GM19023 (cell line): ENCODE data around the gene CECR2.

Source experiments
- ATAC-seq: cut with Tn5 transposase; IDR thresholded peaks from one replicate; pipeline ENCODE4 v1.9.1; 2021; ENCODE audit warnings: mild to moderate bottlenecking, moderate library complexity; ENCODE audit not compliant: unreplicated experiment

The CECR2 gene

DNA sequence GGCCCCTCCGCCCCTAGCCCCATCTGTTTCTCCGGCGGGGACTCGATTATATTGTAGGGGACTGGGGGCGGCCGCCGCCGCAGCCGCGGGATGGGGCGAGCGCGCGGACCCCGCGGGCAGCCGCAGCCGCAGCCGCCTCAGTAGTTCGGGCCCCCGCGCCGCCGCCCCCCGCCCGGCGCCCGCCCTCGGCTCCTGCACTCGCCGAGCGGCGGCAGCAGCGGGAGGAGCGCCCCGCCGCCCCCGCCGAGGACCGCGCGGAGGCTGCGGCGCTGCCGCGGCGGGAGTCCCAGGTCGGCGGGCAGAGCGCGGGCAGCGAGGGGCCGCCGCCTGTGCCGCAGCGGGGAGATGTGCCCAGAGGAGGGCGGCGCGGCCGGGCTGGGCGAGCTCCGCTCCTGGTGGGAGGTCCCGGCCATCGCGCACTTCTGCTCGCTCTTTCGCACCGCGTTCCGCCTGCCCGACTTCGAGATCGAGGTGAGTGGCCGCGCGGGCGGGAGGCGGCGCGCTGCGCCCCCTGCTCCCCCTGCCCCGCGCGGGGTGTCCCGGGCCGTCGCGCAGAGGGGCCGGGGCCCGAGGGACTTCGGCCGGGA lies at the start of gene CECR2:
Gene CECR2, plus strand, starts transcription at position 22 of the 587 bp plus-strand sequence. Its CDS starts 324 bp downstream, at position 346.
- no peak for ATAC-seq

DNA sequence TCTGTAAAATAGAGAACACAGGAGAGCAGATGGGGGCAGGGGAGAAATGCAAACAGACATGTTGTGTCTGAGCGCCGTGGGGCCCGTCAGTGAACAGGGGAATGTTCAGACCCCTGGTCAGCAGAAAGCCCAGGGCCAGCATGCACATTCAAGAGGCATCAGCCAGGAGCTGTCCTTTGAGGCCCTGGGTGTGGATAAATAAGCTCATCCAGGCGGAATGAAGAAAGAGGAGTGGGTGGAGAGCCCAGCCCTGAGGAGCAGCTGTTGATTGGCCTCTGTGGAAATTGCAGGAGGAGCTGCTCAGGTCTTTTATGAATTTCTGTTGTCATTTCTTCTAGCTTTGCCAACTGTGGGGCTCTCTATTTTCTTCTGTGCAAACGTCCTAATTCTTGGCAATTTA lies 49.7 kb upstream of the CECR2 start:
- no peak for ATAC-seq

DNA sequence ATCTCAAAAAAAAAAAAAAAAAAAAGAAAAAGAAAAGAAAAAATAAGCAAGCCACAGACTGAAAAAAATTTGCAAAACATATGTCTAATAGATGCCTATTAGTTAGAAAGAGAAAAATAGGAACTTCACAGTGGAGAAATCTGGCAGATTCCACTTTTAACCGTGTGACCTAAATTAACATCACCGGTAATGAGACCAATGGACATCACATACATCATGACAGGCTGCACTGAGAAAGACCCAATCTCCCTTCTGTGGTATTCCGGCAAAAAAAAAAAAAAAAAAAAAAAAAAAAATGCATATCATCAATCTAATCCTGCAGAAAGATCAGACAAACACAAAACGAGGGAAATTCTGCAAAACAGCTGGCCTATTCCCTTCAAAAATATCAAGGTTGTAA lies 46.7 kb upstream of the CECR2 start:
- ATAC-seq = no peak

DNA sequence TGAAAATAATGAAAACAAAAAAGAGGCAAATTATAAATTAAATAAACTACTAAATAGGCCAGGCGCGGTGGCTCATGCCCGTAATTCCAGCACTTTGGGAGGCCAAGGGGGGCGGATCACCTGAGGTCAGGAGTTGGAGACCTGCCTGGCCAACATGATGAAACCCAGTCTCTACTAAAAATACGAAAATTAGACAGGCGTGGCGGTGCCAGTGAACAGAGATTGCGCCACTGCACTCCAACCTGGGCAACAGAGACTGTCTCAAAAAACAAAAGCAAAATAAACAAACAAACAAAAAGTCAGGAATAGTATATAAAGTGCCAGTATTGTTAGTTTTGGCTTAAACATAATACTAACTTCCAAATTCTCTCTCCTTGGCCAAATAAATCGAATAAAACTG lies 37.6 kb upstream of the CECR2 start:
- no peak for ATAC-seq

DNA sequence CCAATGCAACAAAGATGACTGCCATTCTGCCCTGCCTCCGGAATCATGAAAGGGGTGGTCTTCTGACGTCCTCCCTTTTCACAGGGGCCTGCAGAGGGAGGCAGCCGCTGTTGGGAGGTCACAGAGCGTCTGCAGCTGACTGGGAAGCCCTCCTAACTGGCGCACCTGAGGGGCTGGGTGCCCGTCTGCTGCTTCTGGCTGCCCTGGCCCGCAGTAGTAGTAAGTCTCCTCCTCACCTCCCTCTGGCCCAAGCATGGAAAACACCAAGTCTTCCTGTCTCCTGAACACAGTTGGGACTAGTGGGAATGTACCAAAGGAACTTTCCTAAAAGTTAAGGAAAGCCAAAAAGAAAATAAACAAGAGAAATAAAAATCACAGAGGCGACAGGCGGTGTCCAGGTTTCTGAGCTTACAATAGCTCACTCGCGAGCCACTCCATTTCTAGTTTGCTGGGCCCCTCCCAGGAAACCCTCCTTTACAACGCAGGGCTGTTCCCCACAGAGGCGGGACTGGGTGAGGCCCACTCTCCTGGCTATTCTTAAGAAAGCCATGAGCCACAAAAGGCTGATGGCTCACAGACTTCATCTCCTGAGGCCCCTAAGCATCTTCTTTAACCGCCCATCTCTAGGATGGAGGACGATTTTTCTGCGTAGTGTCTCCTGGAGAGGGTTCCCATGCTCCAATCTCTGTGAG lies 37.0 kb upstream of the CECR2 start:
- ATAC-seq = no peak

DNA sequence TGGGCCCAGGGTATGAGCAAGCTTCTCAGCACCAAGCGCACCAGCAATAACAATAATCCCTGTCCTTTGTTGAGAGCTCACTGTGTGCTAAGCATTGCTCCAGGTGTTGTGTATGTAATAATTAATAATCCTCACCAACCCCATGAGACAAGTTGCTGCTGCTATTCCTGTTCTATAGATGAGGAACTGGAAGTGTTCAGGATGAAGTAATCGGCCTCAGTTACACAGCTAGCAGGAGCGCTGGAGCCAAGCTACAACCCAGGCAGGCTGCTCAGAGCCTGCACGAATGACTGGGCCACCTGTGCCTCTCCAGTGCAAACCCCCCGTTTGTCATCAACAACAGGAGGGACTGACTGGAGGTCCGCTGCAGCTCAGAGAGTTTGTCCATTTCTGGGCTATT lies 35.2 kb upstream of the CECR2 start:
- ATAC-seq = no peak

- no peak for ATAC-seq
Measured at GRCh38 chr22:17334983-17335382, 34.3 kb upstream of the CECR2 start.

DNA sequence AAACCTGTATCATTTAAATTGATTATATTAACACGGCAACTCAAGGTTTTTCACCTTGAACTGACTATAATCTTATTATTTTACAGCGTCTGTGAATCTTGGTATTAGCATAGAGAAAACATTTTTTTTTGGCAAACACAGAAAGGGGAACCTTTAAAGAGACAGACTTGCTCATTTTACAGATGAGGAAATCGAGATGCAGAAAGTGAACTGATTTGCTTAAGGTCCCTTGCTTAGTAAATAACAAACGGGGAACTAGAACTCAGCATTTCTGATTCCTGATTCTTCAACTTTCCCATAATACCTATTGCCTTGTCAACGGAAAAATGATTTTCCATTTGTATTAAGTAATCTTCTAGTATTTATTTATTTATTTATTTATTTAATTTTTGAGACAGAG lies 33.2 kb upstream of the CECR2 start:
- ATAC-seq = no peak

- no peak for ATAC-seq
Measured at GRCh38 chr22:17337639-17338038, 31.6 kb upstream of the CECR2 start.

- ATAC-seq = no peak
Measured at GRCh38 chr22:17339095-17339693, 30.1 kb upstream of the CECR2 start.

- ATAC-seq = no peak
Measured at GRCh38 chr22:17342361-17342760, 26.9 kb upstream of the CECR2 start.

DNA sequence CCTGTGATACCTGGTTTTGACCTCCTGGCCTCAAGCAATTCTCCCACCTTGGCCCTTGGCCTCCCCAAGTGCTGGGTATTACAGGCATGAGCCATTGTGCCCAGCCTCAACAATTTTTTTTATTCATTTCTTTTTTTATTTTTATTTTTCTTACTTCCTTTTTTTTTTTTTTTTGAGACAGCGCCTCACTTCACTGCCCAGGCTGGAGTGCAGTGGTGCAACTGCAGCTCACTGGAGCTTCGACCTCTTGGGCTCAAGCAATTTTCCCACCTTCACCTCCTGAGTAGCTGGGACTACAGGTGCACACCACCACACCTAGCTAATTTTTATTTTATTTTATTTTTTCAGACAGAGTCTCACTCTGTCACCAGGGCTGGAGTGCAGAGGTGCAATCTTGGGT lies 25.5 kb upstream of the CECR2 start:
- no peak for ATAC-seq

DNA sequence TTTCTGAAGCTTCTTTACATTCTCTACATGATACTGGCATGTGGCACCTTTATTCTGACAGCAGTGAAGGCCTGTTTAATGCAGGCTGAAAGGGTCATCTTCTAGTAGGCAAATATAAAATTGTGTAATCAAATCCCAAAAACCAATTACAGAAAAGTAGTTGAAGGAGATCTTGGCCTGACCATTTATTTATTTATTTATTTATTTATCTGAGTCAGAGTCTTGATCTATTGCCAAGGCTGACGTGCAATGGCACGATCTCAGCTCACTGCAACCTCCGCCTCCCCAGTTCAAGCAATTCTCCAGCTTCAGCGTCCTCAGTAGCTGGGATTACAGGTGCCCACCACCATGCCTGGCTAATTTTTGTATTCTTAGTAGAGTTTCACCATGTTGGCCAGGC lies 22.7 kb upstream of the CECR2 start:
- ATAC-seq = no peak

- ATAC-seq = no peak
Measured at GRCh38 chr22:17347724-17348123, 21.5 kb upstream of the CECR2 start.

DNA sequence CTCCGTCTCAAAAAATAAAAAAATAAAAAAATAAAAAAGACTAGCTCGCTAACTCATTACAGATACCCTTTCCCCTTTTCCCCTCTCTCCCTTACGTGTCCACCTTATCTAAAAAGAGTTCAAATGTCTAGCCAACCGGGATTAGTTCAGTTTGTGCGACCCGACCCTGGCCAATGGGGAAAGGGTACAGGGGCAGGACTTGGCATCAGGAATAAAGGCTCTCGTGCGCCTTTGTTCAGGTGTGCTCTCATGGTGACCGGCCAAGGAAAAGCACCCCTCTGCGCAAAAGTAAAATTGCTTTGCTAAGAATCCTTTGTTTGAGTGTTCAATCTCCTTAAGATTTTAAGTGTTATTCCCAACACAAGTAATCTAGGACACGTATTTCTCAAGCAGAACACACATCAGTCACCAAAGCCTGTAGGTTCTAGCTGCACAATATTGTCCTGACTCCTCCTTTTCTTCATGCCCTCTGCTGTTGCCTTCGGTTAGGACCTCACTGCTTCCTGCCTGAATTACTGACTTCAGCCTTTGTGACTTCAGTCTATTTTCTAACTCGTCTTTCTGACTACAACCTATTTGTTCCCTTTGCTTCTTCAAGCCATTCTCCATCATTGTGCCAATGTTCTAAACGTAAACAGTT lies 20.7 kb upstream of the CECR2 start:
- no peak for ATAC-seq

DNA sequence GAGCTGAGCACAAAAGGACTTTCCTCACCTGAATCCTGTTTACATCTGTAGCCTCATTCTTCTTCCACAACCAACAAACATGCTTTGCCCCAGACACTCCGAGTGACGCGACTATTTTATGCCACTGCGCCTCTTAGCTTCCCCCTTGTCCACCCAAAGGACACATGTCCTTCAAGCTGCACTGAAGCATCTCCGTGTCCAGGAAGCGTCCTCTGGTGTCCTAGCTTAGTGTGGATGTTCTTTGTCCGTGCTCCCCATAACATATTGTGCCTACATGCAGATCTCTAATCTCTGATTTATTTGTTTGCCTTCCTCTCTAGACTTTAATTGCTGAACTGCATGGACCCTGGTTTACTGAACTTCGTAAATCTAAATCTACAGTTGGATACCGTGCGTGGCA lies 20.1 kb upstream of the CECR2 start:
- no peak for ATAC-seq

DNA sequence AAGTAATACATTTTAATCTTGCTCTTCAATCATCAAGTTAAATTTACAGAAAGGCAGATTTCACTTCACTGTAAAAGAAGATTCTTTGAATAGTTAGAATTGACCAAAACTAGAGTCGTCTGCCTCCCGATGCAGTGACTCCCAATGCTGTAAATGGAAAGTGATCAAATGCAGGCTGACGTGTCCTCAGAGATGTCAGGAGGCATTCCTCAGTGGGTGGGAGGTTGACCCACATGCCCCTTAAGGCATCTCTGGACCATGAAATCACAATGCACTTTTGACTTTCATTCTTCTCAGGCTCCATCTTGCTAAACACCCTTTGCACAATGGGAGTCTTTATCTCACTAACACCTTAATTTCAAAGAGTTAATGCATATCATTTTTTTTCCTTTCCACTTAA lies 19.0 kb upstream of the CECR2 start:
- ATAC-seq = no peak

DNA sequence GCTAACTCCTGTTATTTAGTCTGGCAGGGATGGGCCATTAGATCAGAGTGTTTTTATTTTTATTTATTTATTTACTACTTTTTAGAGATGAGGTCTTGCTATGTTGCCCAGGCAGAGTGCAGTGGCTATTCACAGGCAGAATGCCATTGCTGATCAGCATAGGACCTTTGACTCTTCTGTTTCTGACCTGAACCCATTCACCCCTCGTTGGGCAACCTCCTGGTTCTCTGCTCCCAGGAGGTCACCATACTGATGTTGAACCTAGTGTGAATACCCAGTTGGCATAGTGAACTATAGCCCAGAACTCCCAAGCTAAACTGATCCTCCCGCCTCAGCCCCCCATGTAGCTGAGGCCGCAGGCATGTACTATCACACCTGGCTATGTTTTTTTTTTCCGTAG lies 16.5 kb upstream of the CECR2 start:
- no peak for ATAC-seq

DNA sequence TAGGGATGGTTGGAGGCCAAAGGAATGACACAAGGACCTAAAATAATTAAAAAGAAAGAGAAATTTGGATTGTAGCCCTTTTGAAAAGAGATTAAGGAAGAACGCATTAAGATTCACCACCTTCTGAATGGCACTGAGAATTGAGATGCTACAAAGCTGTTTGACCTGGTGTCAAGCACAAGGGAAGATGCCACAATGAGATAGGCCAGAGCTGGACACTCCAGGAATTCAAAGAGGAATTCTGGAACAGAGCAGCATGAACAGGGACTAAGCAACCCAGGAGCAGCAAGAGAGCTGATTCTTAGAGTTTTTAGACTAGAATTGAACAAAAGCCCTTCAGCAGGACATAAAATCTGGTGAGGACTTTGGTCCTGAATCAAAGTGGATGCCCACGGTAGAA lies 11.6 kb upstream of the CECR2 start:
- ATAC-seq = no peak

DNA sequence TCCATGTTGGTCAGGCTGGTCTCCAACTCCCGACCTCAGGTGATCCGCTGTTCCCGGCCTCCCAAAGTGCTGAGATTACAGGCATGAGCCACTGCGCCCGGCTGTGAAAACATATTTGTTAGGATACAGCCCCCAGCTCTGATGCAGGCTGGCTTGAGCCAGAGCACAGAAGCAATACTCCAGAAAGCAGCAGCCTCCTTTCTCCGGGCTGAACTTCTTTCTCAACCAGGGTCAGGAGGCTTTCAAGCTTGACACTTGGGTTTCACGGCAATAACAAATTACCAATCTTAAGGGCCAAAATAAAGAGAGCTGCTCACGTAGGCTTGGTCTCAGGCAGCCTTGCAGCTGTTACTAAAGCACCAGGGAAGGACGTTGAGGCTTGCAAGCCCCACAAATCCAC lies 10.8 kb upstream of the CECR2 start:
- ATAC-seq = no peak

DNA sequence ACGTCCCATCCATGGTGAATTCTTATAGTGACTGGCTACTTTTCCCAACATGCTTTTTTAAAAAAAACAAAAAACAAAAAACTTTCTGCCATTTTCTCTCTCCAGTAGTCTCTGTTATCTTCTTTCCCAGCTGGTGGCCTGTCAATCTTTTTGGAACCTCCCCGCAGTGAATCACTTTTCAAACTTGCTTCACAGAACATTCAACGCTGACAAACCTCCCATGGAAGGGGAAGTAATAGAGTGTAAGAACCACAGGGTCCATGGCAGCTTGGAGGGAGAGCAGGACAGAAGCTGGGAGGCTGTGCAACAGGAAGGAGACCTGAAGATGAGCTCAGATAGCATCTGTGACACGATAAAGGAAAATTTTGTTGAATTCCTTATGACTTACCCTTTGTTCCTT lies 9.8 kb upstream of the CECR2 start:
- ATAC-seq = no peak

DNA sequence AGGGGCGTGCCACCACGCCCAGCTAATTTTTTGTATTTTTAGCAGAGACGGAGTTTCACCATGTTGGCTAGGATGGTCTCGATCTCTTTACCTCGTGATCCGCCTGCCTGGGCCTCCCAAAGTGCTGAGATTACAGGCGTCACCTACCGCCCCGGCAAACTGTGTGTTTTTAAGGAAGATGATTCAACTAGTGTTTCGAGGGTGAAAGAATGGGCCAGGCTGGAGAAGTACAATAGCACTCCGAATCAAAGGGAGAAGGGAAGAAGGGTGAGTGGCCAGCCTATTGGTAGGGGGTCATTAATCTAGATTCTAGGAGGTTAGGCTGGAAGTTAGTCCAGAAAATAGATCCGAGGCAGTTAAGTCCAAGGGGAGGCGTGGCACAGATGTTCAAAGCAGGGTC lies 2.9 kb upstream of the CECR2 start:
- ATAC-seq = no peak
